ENCODE data around the gene ABHD16A.

The ABHD16A gene

GRCh38 chr6:31662124-31662723 is 40.9 kb downstream of the ABHD16A start:
- H3K4me3 ChIP-seq, result no peak overlapping the region
- in situ Hi-C loops (cut with MboI; ENCODE audit: low sequenced_read_pairs), result loop anchor here (10.0 kb wide), 1 partner anchor 303 kb away; no protein-coding TSS in a partner anchor
- H3K4me1 ChIP-seq, result peaks cover 24% of the 10 kb centered on the region
- DNase-seq (ENCODE audit: low spot score in 2 of 2), result no peak
- H3K9me3 ChIP-seq, result no peaks in the 10 kb centered on the region
- H3K36me3 ChIP-seq (replicated peaks), result peaks cover 49% of the 10 kb centered on the region
- H3K27me3 ChIP-seq (ENCODE audit: low read depth), result no peaks in the 10 kb centered on the region

- Histone ChIP-seq H3K4me3 (peak overlapping the region; percentile 56), H3K36me3 (replicated peaks) (peaks cover 44% of the 10 kb centered on the region), H3K9me3 (no peaks in the 10 kb centered on the region), H3K4me1 (peaks cover 20% of the 10 kb centered on the region), H3K27me3 (ENCODE audit: low read depth) (no peaks in the 10 kb centered on the region)
- no peak for DNase-seq (ENCODE audit: low spot score in 2 of 2)
- in situ Hi-C loops (cut with MboI; ENCODE audit: low sequenced_read_pairs), result loop anchor here (10.0 kb wide), 1 partner anchor 303 kb away; no protein-coding TSS in a partner anchor
Observed at GRCh38 chr6:31661262-31662123, 41.6 kb downstream of the ABHD16A start.

- H3K36me3 ChIP-seq (replicated peaks), result peaks cover 40% of the 10 kb centered on the region
- H3K9me3 ChIP-seq, result no peaks in the 10 kb centered on the region
- peaks cover 20% of the 10 kb centered on the region for H3K4me1 ChIP-seq
- in situ Hi-C loops (cut with MboI; ENCODE audit: low sequenced_read_pairs), result loop anchor here (10.0 kb wide), 1 partner anchor 304 kb away; no protein-coding TSS in a partner anchor
- peak within 1 kb of the TSS; percentile 56 for H3K4me3 ChIP-seq
- H3K27me3 ChIP-seq (ENCODE audit: low read depth), result no peaks in the 10 kb centered on the region
- peak; percentile 78 to 90 for DNase-seq (ENCODE audit: low spot score in 2 of 2)
Observed at GRCh38 chr6:31660381-31661261, 42.5 kb downstream of the ABHD16A start, which contains the start of gene C6orf47. Gene C6orf47, minus strand, starts transcription at chr6:31660778. Its CDS starts 831 bp downstream, at chr6:31659947.

GRCh38 chr6:31659649-31660380 is 43.3 kb downstream of the ABHD16A start:
- peaks cover 20% of the 10 kb centered on the region for H3K4me1 ChIP-seq
- H3K36me3 ChIP-seq (replicated peaks), result peaks cover 41% of the 10 kb centered on the region
- in situ Hi-C loops (cut with MboI; ENCODE audit: low sequenced_read_pairs), result loop anchor here (10.0 kb wide), 1 partner anchor 305 kb away; no protein-coding TSS in a partner anchor
- no peak for DNase-seq (ENCODE audit: low spot score in 2 of 2)
- peak overlapping the region; percentile 56 for H3K4me3 ChIP-seq
- H3K27me3 ChIP-seq (ENCODE audit: low read depth), result no peaks in the 10 kb centered on the region
- H3K9me3 ChIP-seq, result no peaks in the 10 kb centered on the region

- Histone ChIP-seq H3K36me3 (replicated peaks) (peaks cover 39% of the 10 kb centered on the region), H3K4me1 (peaks cover 20% of the 10 kb centered on the region), H3K4me3 (peak overlapping the region; percentile 56), H3K27me3 (ENCODE audit: low read depth) (no peaks in the 10 kb centered on the region), H3K9me3 (no peaks in the 10 kb centered on the region)
- in situ Hi-C loops (cut with MboI; ENCODE audit: low sequenced_read_pairs), result no loop called here
- no peak for DNase-seq (ENCODE audit: low spot score in 2 of 2)
Observed at GRCh38 chr6:31658983-31659648, 44.0 kb downstream of the ABHD16A start.

- in situ Hi-C loops (cut with MboI; ENCODE audit: low sequenced_read_pairs), result no loop called here
- H3K9me3 ChIP-seq, result no peaks in the 10 kb centered on the region
- DNase-seq (ENCODE audit: low spot score in 2 of 2), result no peak
- H3K36me3 ChIP-seq (replicated peaks), result peaks cover 30% of the 10 kb centered on the region
- H3K4me3 ChIP-seq, result no peak overlapping the region
- H3K27me3 ChIP-seq (ENCODE audit: low read depth), result no peaks in the 10 kb centered on the region
- H3K4me1 ChIP-seq, result peaks cover 23% of the 10 kb centered on the region
Observed at GRCh38 chr6:31658158-31658688, 44.9 kb downstream of the ABHD16A start.

GRCh38 chr6:31657406-31658157 is 45.5 kb downstream of the ABHD16A start:
- no peaks in the 10 kb centered on the region for H3K27me3 ChIP-seq (ENCODE audit: low read depth)
- no peaks in the 10 kb centered on the region for H3K9me3 ChIP-seq
- H3K4me3 ChIP-seq, result no peak overlapping the region
- peaks cover 23% of the 10 kb centered on the region for H3K4me1 ChIP-seq
- in situ Hi-C loops (cut with MboI; ENCODE audit: low sequenced_read_pairs), result no loop called here
- H3K36me3 ChIP-seq (replicated peaks), result peaks cover 27% of the 10 kb centered on the region
- no peak for DNase-seq (ENCODE audit: low spot score in 2 of 2)

GRCh38 chr6:31655349-31656237 is 47.5 kb downstream of the ABHD16A start, which contains the start of gene APOM:
Gene APOM, plus strand, starts transcription at chr6:31655894. Its CDS starts 73 bp downstream, at chr6:31655967.
- H3K36me3 ChIP-seq (replicated peaks), result peaks cover 22% of the 10 kb centered on the region
- no peaks in the 10 kb centered on the region for H3K27me3 ChIP-seq (ENCODE audit: low read depth)
- peaks cover 26% of the 10 kb centered on the region for H3K4me1 ChIP-seq
- no peaks in the 10 kb centered on the region for H3K9me3 ChIP-seq
- no peak for DNase-seq (ENCODE audit: low spot score in 2 of 2)
- H3K4me3 ChIP-seq, result no peak within 1 kb of the TSS
- in situ Hi-C loops (cut with MboI; ENCODE audit: low sequenced_read_pairs), result no loop called here

GRCh38 chr6:31654574-31655348 is 48.4 kb downstream of the ABHD16A start:
- Histone ChIP-seq H3K9me3 (no peaks in the 10 kb centered on the region), H3K27me3 (ENCODE audit: low read depth) (no peaks in the 10 kb centered on the region), H3K36me3 (replicated peaks) (peaks cover 29% of the 10 kb centered on the region), H3K4me3 (no peak overlapping the region), H3K4me1 (peaks cover 23% of the 10 kb centered on the region)
- DNase-seq (ENCODE audit: low spot score in 2 of 2), result no peak
- in situ Hi-C loops (cut with MboI; ENCODE audit: low sequenced_read_pairs), result no loop called here

- in situ Hi-C loops (cut with MboI; ENCODE audit: low sequenced_read_pairs), result no loop called here
- H3K4me1 ChIP-seq, result peaks cover 10% of the 10 kb centered on the region
- H3K9me3 ChIP-seq, result no peaks in the 10 kb centered on the region
- H3K36me3 ChIP-seq (replicated peaks), result peaks cover 44% of the 10 kb centered on the region
- no peaks in the 10 kb centered on the region for H3K27me3 ChIP-seq (ENCODE audit: low read depth)
- peak overlapping the region; percentile 84 for H3K4me3 ChIP-seq
- peak in 1 of 2 experiments; percentile 93 for DNase-seq (ENCODE audit: low spot score in 2 of 2)
Observed at GRCh38 chr6:31652925-31653724, 50.0 kb downstream of the ABHD16A start.

Measured in HAP-1 (cell line).